GM12878 (cell line): ENCODE measurements around the gene CAMK2B. TPM values are rescaled to one million over a fixed set of nuclear protein-coding genes. Genes with fewer than 3 reads are reported as not detected.

Source experiments
- ASH2L ChIP-seq: fragments of 300-600, 200-600 bp; sonication (generic); IDR thresholded peaks from 2 replicates; pipeline ENCODE4 v1.6.1; 2017; ENCODE audit warnings: low read depth, mild to moderate bottlenecking, borderline replicate concordance
- CEBPZ ChIP-seq: fragments of 150-350 bp; IDR thresholded peaks from 2 replicates; pipeline ENCODE4 v1.6.1; 2016; ENCODE audit warnings: low read depth, low read length
- IKZF1 ChIP-seq: fragments of 450-650 bp; conservative IDR thresholded peaks from 2 replicates; pipeline ENCODE4 v1.6.1; 2017; ENCODE audit warnings: antibody characterized with exemption, mild to moderate bottlenecking
- PAX5 ChIP-seq: IDR thresholded peaks from 2 replicates; pipeline ENCODE4 v1.6.1; 2011; ENCODE audit warnings: low read depth, low read length, borderline replicate concordance
- POU2F2 ChIP-seq: IDR thresholded peaks from 3 replicates; pipeline ENCODE4 v1.6.1; 2011; ENCODE audit warnings: low read depth, mild to moderate bottlenecking, low read length, borderline replicate concordance
- SP1 ChIP-seq: IDR thresholded peaks from one replicate; pipeline ENCODE4 v1.6.1; 2011; ENCODE audit warnings: low read depth, low read length
- TARDBP ChIP-seq: IDR thresholded peaks from 2 replicates; pipeline ENCODE4 v1.6.1; 2016; ENCODE audit warnings: borderline replicate concordance
- polyA plus RNA-seq, 11 experiments: library from polyadenylated mRNA; depleted of rRNA in 4 of 11; unstranded in 6 of 11; stranded (reverse) in 5 of 11; fragments of >200 nt; fragmentation: Nextera tagmentation in 4 of 11; fragmentation: Illumina TruSeq in 1 of 11; extraction: Ambion mirVana in 4 of 11; extraction: Trizol in 1 of 11; gene quantifications; 1 replicate in 1 of 11; 2 replicates in 10 of 11; pipeline versions ENCODE4 v1.2.1 to v1.2.3, GENCODE V29; 2011 to 2016; ENCODE audit warnings: inconsistent platforms in 2 of 11, missing spikeins in 2 of 11, low read depth in 1 of 11
- total RNA-seq, 4 experiments: library from RNA; depleted of rRNA in 3 of 4; stranded (reverse); fragments of >200 nt in 3 of 4; fragmentation: Illumina TruSeq in 1 of 4; extraction: Trizol in 1 of 4; gene quantifications; 2 replicates each; pipeline versions ENCODE4 v1.2.1 to v1.2.3, GENCODE V29; 2013 to 2021
- TF ChIP-seq, protein P1 (sequence below): IDR thresholded peaks from 2 replicates; pipeline ENCODE4 v1.6.1; 2012; ENCODE audit warnings: improper control_type of control experiment, low read depth, low read length; ENCODE audit not compliant: insufficient replicate concordance
- TF ChIP-seq, protein P2 (sequence below): IDR thresholded peaks from 2 replicates; pipeline ENCODE4 v1.6.1; 2012; ENCODE audit warnings: low read depth, low read length, improper control_type of control experiment

Gene CAMK2B
- total and polyA plus RNA-seq, 10 of the 15 experiments (the other 5 are each of a cell fraction or from before 2014, with no cell fraction given) = 0.06 to 0.23 (median 0.11) TPM; not detected in 5

DNA sequence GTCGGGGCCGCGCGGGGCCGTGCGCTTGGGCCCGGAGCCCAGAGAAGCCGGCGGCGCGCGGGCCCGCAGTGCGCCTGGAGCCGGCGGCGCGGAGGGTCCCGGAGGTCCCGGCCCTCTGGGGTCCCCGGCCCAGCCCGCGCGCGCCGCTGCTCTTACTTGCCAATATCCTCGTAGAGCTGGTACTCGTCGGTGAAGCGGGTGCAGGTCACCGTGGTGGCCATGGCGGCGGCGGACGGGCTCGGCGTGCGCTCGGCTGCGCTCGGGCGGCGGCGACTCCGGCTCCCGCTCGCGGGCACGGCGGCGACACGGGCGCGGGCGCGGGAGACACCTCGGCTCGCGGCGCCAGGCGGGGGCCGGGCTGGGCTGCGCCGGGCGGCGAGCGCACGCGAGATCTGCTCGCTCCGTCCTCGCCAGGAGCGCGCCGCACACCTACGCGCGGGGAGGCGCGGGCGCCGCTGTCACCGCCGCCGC, at the start of gene CAMK2B (continued):
- TF ChIP-seq, protein P1, sequence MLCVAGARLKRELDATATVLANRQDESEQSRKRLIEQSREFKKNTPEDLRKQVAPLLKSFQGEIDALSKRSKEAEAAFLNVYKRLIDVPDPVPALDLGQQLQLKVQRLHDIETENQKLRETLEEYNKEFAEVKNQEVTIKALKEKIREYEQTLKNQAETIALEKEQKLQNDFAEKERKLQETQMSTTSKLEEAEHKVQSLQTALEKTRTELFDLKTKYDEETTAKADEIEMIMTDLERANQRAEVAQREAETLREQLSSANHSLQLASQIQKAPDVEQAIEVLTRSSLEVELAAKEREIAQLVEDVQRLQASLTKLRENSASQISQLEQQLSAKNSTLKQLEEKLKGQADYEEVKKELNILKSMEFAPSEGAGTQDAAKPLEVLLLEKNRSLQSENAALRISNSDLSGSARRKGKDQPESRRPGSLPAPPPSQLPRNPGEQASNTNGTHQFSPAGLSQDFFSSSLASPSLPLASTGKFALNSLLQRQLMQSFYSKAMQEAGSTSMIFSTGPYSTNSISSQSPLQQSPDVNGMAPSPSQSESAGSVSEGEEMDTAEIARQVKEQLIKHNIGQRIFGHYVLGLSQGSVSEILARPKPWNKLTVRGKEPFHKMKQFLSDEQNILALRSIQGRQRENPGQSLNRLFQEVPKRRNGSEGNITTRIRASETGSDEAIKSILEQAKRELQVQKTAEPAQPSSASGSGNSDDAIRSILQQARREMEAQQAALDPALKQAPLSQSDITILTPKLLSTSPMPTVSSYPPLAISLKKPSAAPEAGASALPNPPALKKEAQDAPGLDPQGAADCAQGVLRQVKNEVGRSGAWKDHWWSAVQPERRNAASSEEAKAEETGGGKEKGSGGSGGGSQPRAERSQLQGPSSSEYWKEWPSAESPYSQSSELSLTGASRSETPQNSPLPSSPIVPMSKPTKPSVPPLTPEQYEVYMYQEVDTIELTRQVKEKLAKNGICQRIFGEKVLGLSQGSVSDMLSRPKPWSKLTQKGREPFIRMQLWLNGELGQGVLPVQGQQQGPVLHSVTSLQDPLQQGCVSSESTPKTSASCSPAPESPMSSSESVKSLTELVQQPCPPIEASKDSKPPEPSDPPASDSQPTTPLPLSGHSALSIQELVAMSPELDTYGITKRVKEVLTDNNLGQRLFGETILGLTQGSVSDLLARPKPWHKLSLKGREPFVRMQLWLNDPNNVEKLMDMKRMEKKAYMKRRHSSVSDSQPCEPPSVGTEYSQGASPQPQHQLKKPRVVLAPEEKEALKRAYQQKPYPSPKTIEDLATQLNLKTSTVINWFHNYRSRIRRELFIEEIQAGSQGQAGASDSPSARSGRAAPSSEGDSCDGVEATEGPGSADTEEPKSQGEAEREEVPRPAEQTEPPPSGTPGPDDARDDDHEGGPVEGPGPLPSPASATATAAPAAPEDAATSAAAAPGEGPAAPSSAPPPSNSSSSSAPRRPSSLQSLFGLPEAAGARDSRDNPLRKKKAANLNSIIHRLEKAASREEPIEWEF = no peak
- no peak for TF ChIP-seq TARDBP
- no peak for TF ChIP-seq PAX5
- TF ChIP-seq CEBPZ = no peak
- no peak for TF ChIP-seq ASH2L
- TF ChIP-seq, protein P2, sequence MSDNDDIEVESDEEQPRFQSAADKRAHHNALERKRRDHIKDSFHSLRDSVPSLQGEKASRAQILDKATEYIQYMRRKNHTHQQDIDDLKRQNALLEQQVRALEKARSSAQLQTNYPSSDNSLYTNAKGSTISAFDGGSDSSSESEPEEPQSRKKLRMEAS = no peak
- TF ChIP-seq IKZF1 = no peak
- no peak for TF ChIP-seq POU2F2
- TF ChIP-seq SP1 = no peak
